ENCODE results near the gene IGSF21.

IGSF21 gene

DNA sequence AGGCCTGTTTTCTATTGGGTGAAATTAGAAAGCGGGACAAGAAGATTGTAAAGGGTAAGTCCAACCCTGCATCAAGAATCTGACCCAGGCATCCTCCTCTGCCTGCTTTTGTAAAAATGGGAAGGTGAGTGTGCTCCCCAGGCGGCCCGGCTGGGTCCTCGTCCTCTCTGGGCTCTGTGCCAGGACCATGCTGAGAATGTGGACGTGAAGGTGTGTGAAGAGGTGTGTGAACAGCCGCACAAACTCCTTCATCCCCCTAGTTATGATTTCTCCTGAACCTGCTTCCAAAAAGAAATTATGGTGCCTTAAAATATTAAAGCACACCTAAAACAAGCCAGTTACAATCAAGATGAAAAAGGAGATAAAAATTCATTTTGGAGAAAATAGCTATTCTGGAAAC lies 185.7 kb downstream of the IGSF21 start:
- no peaks in the 10 kb centered on the region for H3K27me3 ChIP-seq (ENCODE audit: low read depth, low read length)

DNA sequence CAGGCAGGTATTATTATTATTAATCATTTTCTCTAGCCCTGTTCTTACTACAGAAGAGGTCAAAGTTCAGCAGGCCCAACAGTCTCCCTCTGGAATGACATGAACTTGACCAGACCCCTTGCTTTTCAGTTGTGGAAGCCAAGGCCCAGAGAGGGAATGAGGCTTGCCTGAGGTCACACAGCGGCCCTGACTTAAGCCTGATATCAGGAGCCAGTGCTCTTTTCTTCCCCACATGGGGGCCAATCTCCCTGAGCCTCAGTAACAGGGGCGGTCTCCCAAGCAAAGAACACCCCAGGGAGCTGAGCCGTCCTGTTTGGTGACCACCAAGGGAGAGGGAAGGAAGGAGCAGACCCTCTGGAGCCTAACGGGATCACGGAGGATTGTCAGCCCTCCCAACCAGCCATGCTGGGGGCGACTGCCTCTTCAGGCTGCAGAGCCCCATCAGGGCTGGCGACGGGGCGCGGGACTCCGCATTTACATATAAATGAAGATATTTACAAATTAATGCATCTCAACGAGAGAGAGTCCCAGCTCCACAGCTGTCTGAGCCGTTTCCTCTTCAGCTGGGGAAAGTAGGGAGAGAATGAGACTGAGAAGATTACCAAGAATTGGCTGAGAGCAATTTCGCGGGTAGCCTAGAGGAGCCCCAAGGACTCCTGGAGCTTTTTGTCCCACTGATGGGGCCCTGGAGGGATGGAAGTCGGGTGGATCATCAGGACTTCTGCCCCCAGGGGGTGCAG lies 187.0 kb downstream of the IGSF21 start:
- no peak overlapping the region for H3K4me2 ChIP-seq (ENCODE audit: low read length)
- no peaks in the 10 kb centered on the region for H3K27me3 ChIP-seq (ENCODE audit: low read depth, low read length)

More for the DNA sequence above, 185.7 kb downstream of the IGSF21 start:
- Histone ChIP-seq H3K9me3 (ENCODE audit: insufficient read depth, low read length) (no peaks in the 10 kb centered on the region), H2AFZ (ENCODE audit: low read depth, low read length) (no peak overlapping the region), H3K27ac (ENCODE audit: low read length) (no peak overlapping the region), H3K9ac (ENCODE audit: low read length) (no peak overlapping the region), H3K36me3 (replicated peaks; ENCODE audit: low read depth, low read length) (no peaks in the 10 kb centered on the region), H3K4me2 (ENCODE audit: low read length) (no peak overlapping the region), H3K4me1 (ENCODE audit: low read length) (no peaks in the 10 kb centered on the region), H4K20me1 (ENCODE audit: insufficient read depth, low read length) (no peaks in the 10 kb centered on the region), H3K79me2 (ENCODE audit: low read length) (no peaks in the 10 kb centered on the region), H3K4me3 (ENCODE audit: low read length) (no peak overlapping the region)
- TF ChIP-seq, protein P1, sequence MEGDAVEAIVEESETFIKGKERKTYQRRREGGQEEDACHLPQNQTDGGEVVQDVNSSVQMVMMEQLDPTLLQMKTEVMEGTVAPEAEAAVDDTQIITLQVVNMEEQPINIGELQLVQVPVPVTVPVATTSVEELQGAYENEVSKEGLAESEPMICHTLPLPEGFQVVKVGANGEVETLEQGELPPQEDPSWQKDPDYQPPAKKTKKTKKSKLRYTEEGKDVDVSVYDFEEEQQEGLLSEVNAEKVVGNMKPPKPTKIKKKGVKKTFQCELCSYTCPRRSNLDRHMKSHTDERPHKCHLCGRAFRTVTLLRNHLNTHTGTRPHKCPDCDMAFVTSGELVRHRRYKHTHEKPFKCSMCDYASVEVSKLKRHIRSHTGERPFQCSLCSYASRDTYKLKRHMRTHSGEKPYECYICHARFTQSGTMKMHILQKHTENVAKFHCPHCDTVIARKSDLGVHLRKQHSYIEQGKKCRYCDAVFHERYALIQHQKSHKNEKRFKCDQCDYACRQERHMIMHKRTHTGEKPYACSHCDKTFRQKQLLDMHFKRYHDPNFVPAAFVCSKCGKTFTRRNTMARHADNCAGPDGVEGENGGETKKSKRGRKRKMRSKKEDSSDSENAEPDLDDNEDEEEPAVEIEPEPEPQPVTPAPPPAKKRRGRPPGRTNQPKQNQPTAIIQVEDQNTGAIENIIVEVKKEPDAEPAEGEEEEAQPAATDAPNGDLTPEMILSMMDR (IDR thresholded peaks at IDR 0.05; ENCODE audit: low read depth, low read length): no peak
- no peak for TF ChIP-seq EZH2phosphoT487 (IDR thresholded peaks at IDR 0.05; ENCODE audit: low read depth)

DNA sequence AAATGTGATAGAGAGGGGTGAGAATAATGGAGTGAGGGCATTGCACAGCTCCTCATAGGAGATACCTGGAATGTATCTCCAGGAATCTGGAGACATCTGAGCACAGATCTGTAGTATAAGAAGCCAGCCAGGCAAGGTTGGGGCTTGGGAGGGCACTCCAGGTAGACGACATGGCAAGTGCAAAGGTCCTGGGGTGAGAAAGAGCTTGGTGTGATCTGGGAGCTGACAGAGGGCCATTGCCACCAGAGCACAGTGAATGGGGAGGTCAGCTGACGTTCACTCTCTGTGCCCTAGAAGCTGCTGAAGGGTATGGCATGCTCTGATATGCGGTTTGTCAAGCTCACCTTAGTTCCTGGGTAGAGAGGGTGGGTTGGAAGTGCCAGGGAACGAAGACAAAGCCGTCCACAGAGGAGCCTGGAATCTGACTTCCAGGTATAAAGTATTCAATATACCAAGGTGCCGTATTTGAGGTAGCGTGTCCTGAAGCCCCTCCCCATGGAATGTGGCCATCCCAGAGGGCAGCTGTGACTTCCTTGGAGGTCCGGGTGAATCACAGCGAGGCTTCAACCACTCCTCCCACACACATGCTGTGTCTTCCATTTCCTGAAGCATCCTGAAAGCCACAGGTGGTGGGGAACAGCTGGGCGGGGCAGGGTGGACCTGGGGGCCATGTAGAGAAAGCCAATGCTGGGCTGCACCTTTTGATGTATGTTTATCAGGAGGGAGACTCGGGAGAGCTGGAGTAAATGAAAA lies 190.5 kb downstream of the IGSF21 start:
- no peaks in the 10 kb centered on the region for H3K79me2 ChIP-seq (ENCODE audit: low read length)
- H3K4me1 ChIP-seq (ENCODE audit: low read length): no peaks in the 10 kb centered on the region
- no peak overlapping the region for H3K4me3 ChIP-seq (ENCODE audit: low read length)
- H3K36me3 ChIP-seq (replicated peaks; ENCODE audit: low read depth, low read length): no peaks in the 10 kb centered on the region
- no peaks in the 10 kb centered on the region for H3K9me3 ChIP-seq (ENCODE audit: insufficient read depth, low read length)
- TF ChIP-seq EZH2phosphoT487 (IDR thresholded peaks at IDR 0.05; ENCODE audit: low read depth): no peak
- TF ChIP-seq, protein P1 (IDR thresholded peaks at IDR 0.05; ENCODE audit: low read depth, low read length): no peak
- H3K9ac ChIP-seq (ENCODE audit: low read length): no peak overlapping the region
- H3K27me3 ChIP-seq (ENCODE audit: low read depth, low read length): no peaks in the 10 kb centered on the region
- H2AFZ ChIP-seq (ENCODE audit: low read depth, low read length): no peak overlapping the region
- H4K20me1 ChIP-seq (ENCODE audit: insufficient read depth, low read length): no peaks in the 10 kb centered on the region
- H3K4me2 ChIP-seq (ENCODE audit: low read length): no peak overlapping the region
- no peak overlapping the region for H3K27ac ChIP-seq (ENCODE audit: low read length)

More for the DNA sequence above, 187.0 kb downstream of the IGSF21 start:
- TF ChIP-seq, protein P1 (IDR thresholded peaks at IDR 0.05; ENCODE audit: low read depth, low read length): no peak
- no peak for TF ChIP-seq EZH2phosphoT487 (IDR thresholded peaks at IDR 0.05; ENCODE audit: low read depth)
- Histone ChIP-seq H3K79me2 (ENCODE audit: low read length) (no peaks in the 10 kb centered on the region), H3K36me3 (replicated peaks; ENCODE audit: low read depth, low read length) (no peaks in the 10 kb centered on the region), H2AFZ (ENCODE audit: low read depth, low read length) (no peak overlapping the region), H3K4me1 (ENCODE audit: low read length) (no peaks in the 10 kb centered on the region), H3K4me3 (ENCODE audit: low read length) (no peak overlapping the region), H4K20me1 (ENCODE audit: insufficient read depth, low read length) (no peaks in the 10 kb centered on the region), H3K9ac (ENCODE audit: low read length) (no peak overlapping the region), H3K27ac (ENCODE audit: low read length) (no peak overlapping the region), H3K9me3 (ENCODE audit: insufficient read depth, low read length) (no peaks in the 10 kb centered on the region)

Data from OCI-LY3 (cell line).